Measurements from ENCODE around the gene KANK3. TPM values are rescaled to one million over a fixed set of nuclear protein-coding genes. Genes with fewer than 3 reads are reported as not detected.
A peak's percentile ranks its signal among the peaks of the same experiment; 100 is the strongest.

The KANK3 gene
- total and polyA plus RNA-seq, 12 donors: 0.38 to 27.8 (median 18.4) TPM

DNA sequence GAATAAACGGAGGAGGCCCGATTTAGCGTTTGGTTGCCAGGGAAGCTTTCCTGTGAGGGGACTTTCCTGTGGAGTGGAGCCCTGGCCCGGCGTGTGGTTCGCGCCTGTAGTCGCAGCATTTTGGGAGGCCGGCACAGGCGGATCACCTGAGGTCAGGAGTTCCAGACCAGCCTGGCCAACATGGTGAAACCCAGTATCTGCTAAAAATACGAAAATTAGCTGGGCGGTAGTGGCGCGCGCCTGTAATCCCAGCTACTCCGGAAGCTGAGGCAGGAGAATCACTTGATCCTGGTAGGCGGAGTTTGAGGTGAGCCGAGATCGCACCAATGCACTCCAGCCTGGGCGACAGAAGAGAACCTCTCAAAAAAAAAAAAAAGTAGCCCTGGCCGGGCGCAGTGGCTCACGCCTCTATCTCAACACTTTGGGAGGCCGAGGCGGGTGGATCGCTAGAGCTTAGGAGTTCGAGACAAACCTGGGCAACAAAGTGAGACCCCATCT lies 6.9 kb downstream of the KANK3 start:
- no peak for DNase-seq
- Histone ChIP-seq H3K36me3 (replicated peaks in 1 of 2) (no peaks in the 10 kb centered on the region), H3K27ac (peak overlapping the region in 1 of 5 donors; percentile 29), H3K4me3 (no peak overlapping the region), H3K4me1 (replicated peaks in 1 of 2) (peaks cover 0 to 14% of the 10 kb centered on the region in 2 donors), H3K27me3 (peaks cover 31% of the 10 kb centered on the region), H3K9me3 (replicated peaks in 1 of 3) (no peaks in the 10 kb centered on the region)
- intact Hi-C loops (cut with DNase I): no loop called here
- TF ChIP-seq, protein P1, sequence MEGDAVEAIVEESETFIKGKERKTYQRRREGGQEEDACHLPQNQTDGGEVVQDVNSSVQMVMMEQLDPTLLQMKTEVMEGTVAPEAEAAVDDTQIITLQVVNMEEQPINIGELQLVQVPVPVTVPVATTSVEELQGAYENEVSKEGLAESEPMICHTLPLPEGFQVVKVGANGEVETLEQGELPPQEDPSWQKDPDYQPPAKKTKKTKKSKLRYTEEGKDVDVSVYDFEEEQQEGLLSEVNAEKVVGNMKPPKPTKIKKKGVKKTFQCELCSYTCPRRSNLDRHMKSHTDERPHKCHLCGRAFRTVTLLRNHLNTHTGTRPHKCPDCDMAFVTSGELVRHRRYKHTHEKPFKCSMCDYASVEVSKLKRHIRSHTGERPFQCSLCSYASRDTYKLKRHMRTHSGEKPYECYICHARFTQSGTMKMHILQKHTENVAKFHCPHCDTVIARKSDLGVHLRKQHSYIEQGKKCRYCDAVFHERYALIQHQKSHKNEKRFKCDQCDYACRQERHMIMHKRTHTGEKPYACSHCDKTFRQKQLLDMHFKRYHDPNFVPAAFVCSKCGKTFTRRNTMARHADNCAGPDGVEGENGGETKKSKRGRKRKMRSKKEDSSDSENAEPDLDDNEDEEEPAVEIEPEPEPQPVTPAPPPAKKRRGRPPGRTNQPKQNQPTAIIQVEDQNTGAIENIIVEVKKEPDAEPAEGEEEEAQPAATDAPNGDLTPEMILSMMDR (IDR thresholded peaks at IDR 0.05): no peak
- no peak for TF ChIP-seq POLR2A (IDR thresholded peaks at IDR 0.05)
- 40 to 57% (median 51%) methylated on average over 17 to 27 of the region's 27 CpGs for WGBS, 4 donors

DNA sequence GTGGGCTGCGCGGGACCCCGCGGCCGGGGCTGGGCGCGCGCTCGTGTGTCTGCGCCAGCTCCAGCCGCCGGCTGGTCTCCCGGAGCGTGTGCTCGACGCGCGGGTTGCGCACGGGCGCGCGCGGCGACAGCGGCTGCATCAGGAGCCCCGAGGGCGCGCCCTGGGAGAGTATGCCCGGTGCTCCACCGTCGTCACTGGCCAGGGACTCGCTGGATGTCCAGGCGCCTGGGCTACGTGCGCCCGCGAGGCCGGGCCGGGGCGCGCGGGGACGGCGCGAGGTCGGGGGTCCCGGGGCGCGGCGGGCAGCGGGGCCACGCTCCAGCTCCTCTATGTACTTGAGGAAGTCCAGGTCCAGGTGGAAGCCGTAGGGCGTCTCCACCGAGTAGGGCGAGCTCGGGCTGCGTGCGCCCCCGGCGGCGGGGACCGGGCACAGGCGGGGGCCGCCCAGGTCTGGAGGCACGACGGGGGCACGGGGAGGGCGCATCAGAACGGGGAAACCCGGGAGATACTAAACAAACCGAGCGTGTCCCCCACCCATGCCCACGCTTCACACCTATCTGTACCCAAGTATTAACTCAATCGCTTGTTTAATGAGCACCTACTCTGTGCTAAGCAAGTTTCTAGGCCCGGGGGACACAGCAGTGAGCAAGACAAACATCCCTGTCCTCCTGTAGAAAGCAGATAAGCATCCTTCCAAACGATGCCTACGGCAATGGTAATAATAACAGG lies 7.6 kb downstream of the KANK3 start:
- H3K4me3 ChIP-seq: peak overlapping the region in 1 of 4 donors; percentile 46
- intact Hi-C loops (cut with DNase I): no loop called here
- DNase-seq: no peak
- peaks cover 31% of the 10 kb centered on the region for H3K27me3 ChIP-seq
- no peaks in the 10 kb centered on the region for H3K9me3 ChIP-seq (replicated peaks in 1 of 3)
- H3K27ac ChIP-seq: peak overlapping the region in 1 of 5 donors; percentile 29
- H3K4me1 ChIP-seq (replicated peaks in 1 of 2): peaks cover 0 to 9% of the 10 kb centered on the region in 2 donors
- 9 to 46% (median 14%) methylated on average over 4 to 79 of the region's 79 CpGs for WGBS, 4 donors
- no peaks in the 10 kb centered on the region for H3K36me3 ChIP-seq (replicated peaks in 1 of 2)
- TF ChIP-seq, protein P1 (IDR thresholded peaks at IDR 0.05): no peak
- TF ChIP-seq POLR2A (IDR thresholded peaks at IDR 0.05): no peak

DNA sequence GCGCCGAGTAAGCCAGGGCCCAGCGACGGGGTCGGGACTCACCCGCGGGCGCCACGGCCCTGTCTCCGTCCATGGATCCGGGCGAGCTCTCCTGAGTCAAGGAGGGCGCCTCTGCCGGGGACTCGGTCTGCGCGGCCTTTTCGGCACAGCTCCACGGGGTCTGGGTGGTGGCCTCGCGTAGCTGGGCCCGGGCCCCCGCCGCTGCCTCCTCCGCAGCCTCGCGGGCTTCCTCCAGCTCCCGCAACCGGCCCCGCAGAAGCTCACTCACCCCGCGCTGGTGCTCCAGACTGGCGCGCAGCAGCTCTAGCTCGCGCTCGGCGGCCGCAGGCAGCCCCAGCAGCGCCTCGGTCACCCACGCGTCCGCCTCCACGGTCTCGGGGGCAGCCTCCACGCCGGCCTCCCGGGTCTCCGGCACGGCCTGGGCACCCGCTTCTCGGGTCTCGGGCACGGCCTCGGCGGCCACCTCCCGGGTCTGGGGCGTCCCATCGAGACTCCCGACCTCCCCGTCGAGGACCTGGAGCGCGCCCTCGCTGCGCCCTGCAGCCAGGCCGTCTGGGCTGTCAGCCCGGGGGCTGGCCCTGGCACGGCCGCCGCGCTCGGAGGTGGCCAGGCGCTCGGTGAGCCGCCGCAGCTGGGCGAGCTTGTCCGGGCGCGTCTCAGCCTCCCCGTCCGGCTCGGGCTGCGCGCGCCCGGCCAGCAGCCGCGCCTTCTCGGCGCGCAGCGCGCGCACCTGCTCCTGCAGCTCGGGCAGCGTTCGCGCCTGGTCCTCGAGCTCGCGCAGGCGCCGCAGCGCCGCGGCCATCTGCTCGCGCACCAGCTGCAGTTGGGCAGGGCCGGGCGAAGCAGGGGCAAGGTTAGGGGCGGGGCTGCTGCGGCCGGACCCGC lies 8.4 kb downstream of the KANK3 start:
- Histone ChIP-seq H3K36me3 (replicated peaks in 1 of 2) (no peaks in the 10 kb centered on the region), H3K4me1 (replicated peaks in 1 of 2) (peaks cover 0 to 9% of the 10 kb centered on the region in 2 donors), H3K27me3 (peaks cover 31% of the 10 kb centered on the region), H3K27ac (no peak overlapping the region), H3K4me3 (peak overlapping the region in 1 of 4 donors; percentile 46), H3K9me3 (replicated peaks in 1 of 3) (no peaks in the 10 kb centered on the region)
- WGBS, 4 donors: 7 to 12% (median 10%) methylated on average over 20 to 117 of the region's 117 CpGs; no CpG with 5 or more reads in 1 of the 4 donors
- intact Hi-C loops (cut with DNase I): no loop called here
- DNase-seq: peak in 2 of 7 donors; percentile 21 to 55
- TF ChIP-seq, protein P1 (IDR thresholded peaks at IDR 0.05): no peak
- no peak for TF ChIP-seq POLR2A (IDR thresholded peaks at IDR 0.05)

Measured in adrenal gland (tissue), 12 donors.